Kidney tubule cell (primary cell): Measurements from ENCODE around the gene PDLIM7.
A peak's percentile ranks its signal among the peaks of the same experiment; 100 is the strongest.

Experiments
- DNase-seq: peaks from one replicate; pipeline ENCODE4 v3.0.0-alpha.2; 2018; ENCODE audit warnings: low spot score

PDLIM7 gene

DNA sequence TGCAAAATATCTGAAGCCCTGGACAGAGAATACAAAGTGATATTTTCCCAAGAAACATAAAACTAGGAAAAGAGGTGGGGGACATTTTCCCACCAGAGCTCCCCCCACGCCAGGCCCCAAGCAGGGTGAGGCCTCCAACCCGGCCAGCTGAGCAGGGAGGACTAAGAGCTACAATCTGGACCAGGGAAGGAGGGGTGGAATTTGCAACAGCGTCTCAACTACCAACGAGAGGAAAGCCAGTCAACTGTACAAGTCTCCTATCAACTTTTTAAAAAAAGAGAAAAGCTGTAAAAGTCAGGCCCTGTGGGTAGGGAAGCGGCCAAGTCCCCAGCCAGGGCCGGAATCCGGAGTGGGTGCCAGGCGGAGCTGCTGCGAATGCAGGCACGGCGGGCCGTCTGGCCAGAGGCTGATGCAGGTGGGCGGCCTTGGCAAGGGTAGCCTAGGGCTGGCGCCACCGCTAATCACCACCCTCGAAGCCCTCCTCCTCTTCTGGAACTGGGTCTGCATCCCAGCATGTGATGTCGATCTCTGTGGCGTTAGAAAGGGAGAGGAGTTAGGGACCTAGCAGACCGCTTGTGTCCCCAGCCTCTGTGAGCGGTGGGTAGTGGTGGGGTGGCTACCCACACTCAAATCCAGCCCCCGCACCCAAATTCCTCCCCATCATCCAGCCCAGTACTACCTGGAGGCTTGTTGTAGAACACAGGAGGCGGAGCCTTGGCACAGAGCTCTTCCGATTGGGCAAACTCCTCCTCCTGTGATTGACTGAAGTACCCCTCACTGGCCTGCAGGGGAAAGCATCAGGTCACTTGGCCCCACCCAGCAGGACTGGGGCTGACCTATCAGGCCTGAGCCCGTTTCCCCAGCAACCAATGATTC, 40.2 kb downstream of the PDLIM7 start:
- DNase-seq: peak; percentile 98

DNA sequence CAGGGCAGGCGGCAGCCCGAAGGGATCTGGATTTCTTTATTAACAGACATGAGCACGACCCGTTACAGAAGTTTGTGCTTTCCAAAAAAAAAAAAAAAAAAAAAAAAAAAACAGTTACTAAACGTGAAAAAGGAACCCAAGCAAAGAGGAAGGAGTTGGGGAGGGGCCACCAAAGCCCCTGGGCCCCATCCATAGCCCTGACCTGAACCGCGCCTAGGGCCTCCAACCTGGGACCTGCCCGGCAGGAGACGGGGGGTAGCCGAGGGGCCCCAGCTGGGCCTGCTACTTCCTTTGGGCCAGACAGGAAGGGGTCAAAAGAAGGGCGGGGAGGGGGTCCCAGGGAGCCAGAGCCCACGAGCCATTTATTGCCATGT, 40.8 kb downstream of the PDLIM7 start:
- DNase-seq: no peak

DNA sequence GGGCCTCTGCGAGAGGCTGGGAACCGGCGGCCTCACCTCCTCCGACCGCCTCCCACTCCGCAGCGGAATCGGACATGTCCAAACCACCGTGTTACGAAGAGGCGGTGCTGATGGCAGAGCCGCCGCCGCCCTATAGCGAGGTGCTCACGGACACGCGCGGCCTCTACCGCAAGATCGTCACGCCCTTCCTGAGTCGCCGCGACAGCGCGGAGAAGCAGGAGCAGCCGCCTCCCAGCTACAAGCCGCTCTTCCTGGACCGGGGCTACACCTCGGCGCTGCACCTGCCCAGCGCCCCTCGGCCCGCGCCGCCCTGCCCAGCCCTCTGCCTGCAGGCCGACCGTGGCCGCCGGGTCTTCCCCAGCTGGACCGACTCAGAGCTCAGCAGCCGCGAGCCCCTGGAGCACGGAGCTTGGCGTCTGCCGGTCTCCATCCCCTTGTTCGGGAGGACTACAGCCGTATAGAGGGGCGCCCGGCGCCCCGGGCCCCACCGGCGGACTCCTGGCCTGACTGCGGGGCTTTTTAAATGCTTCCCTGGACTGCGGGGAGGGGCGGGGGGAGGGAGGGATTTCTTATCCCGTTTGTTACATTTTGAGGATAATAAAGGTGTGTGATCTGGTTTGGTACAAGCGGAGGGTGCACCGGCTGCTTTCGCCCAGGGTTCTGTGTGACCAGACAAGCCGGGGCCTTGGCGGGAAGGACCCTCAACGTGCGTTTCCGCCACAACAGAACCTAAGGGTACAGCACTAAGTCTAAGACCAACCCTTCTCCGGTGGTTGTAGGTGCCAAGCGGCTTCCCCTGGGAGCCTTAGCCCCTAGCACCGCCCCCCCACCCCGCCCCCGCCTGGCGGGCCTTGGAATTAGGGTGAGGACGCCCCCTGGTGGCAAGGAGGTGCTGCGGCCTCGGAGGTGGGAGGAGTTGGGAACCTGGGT, 41.5 kb downstream of the PDLIM7 start:
- peak; percentile 90 for DNase-seq

DNA sequence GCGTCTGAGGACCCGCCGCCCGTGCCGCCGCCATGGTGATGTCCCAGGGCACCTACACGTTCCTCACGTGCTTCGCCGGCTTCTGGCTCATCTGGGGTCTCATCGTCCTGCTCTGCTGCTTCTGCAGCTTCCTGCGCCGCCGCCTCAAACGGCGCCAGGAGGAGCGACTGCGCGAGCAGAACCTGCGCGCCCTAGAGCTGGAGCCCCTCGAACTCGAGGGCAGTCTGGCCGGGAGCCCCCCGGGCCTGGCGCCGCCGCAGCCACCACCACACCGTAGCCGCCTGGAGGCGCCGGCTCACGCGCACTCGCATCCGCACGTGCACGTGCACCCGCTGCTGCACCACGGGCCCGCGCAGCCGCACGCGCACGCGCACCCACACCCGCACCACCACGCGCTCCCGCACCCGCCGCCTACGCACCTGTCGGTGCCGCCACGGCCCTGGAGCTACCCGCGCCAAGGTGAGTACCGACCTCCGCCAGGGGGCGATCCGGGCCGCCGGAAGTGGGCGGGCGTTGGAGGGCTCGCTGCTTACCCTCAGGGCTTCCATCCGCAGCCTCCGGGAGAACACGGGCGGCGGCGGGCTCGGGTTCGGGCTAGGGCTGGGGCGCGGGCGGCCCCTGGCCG, 42.3 kb downstream of the PDLIM7 start:
- peak; percentile 88 for DNase-seq

DNA sequence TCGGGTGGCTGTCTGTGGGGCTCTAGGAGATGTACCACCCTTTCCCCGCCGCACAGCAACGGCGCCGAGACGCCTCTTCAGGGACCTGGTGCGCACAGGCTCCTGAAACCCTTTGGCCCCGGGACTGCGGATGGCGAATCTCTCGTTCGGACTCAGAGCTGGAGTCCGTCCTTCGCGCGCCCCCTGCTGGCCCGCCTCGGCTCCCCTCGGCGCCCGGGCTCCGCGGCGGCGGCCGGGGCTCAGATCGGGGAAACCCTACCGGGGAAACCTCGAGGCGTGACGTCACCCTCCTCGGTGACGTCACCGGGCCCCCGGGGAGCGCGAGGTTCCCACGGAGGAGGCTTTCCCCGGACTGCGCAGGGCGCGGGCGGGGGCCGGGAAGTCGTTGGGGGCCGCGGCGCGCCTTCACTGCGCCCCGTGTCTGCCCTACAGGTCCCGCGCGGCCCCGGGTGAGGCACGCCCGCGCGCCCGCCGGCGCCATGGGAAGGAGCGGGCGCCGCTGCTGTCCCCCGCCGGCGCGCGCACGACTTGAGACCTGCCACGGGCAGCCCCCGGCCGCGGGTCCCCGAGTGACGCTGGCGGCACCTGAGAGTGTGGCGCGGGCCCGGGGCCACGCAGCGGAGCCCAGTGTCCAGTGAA, 42.9 kb downstream of the PDLIM7 start:
- peak; percentile 93 for DNase-seq

DNA sequence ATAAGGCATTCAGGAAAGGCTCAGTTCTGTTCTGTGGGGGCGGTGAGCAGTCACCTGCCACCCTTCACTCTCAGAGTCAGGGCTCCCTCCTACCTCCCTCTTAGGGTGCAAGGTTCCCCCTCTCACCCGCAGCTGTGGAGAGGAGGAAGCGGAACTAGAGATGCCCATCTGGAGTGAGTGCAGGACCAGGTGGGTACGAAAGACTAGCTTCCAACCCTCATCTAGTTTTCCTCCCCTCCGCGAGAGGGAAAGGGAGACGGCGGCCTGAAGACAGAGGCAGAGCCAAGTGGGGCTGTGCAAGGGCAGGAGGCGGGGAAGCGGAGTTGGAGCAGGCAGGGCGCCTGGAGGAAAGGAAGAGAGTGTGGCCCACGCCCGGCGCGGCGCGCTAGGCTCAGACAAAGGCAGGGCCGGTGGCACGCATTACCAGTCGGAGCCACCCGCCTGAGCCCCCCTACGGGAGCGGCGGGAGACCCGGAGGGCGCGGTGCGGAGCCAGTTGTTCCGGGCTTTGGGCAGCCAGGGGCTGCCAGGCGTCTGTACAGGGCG, 43.5 kb downstream of the PDLIM7 start:
- DNase-seq: peak; percentile 24

DNA sequence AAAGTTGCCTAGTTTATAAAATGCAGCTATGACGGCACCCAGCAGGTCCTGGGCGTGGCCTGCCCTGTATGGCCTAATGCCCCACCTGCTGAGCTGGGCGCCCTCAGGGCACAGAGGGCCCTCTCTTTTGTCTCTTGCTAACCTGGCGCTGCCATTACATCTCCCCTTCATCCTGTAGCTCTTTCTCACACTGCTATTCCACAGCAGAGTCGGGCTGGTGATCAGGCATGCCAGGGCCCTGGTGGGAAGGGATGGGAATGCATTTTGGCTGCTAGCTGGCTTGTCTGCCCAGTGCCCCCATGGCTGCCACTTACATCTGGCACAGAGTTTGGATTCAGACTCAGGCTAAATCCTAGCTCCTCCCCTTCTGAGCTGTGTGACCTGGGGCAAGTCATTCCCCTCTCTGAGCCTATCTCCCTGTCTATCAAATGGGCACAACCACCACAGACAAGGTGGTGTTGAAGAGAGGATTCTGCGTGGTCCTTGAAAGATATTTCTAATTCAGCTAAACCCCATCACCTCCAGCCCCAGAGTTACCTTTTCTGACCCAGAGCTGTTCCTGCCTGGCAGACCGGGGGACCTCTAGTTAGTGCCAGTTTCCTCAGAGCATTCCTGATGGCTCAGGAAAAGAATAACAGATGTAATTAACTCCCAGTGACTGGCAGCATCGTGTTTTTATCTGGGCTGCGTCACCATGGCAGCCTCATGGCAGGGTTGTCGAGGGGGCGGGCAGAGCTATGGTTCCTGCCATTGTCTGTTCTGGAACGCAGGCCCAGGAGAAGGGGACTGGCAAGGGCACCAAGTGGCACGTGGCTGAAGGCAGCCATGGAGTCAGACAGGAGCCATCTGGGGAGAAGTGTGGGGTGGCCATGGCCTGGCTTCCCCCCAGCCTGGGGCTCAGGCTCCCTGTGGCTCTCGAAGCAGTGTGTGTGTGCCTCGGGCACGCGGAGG, 44.4 kb downstream of the PDLIM7 start:
- no peak for DNase-seq

DNA sequence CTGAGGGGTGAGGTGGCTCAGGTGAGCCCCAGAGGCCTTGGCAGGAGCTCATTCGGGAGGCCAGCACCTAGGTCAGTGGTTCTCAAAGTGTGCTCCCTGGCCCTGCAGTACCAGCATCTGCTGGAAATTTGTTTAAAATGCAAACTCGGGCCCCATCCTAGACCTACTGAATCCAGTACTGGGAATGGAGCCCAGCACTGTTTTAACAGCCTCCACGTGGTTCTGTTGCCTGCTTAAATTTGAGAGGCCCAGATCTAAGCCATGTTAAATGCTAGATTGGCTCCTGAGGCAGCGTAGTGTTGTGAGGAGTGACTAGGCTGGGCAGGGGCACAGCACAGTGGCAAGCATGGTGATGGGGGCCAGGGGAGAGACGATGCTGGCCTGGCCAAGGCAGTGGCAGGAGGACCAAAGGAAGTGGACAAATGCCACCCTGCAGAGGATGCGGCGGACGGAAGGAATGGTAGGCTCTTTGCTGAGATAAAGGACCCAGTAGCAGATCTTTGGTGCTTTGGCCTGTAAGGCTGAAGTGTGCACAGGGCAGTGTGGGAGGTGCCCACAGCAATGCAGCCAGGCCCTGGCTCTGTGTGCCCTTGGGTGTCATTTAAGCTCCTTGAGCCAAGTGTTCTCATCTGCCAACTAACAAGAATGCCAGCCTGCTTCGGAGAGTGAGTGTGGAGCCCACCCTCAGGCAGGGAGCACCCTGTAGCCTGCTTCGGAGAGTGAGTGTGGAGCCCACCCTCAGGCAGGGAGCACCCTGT, 46.6 kb downstream of the PDLIM7 start:
- no peak for DNase-seq

DNA sequence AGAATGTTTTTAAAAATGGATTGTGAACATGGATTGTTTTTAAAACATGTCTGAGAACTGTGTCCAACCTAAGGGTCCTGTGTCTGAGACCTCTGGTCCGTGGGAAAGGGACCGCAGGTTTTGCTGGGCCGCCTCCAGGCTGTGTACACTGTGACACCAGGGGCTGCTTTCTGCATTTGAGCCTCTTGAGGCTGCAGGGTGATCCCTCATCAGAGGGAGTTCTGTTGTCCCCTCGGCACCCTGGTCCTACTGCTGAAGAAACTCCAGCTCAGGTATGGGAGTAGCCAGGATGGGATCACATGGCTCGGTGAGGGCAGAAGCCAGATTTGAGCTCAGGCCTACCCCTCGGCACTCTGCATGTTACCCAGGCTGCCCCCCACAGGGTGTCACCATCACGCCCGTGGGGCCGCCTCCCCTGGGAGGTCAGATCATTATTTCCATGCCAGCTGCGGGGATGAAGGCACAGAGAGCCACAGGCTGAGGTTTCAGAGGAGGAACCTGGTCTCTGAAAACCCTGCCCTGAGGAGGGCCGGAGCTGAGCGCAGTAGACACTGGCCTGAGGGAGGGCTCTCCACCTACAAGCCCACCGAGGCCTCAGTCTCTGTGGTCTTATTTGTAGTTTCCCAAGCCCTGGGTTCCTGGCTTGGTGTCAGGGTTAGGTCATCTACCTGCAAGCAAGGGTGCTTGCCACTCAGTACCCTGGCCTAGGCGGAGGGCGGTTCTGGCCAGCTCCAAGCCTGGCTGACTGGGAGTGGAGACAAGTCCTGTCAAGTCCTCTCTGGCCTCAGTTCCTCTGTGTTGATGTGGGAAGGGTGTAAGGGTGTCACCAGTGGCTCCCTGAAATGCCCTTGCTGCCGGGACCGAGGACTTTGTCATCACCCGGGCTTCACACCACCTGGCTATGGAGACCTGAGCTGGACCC, 48.0 kb downstream of the PDLIM7 start:
- no peak for DNase-seq

DNA sequence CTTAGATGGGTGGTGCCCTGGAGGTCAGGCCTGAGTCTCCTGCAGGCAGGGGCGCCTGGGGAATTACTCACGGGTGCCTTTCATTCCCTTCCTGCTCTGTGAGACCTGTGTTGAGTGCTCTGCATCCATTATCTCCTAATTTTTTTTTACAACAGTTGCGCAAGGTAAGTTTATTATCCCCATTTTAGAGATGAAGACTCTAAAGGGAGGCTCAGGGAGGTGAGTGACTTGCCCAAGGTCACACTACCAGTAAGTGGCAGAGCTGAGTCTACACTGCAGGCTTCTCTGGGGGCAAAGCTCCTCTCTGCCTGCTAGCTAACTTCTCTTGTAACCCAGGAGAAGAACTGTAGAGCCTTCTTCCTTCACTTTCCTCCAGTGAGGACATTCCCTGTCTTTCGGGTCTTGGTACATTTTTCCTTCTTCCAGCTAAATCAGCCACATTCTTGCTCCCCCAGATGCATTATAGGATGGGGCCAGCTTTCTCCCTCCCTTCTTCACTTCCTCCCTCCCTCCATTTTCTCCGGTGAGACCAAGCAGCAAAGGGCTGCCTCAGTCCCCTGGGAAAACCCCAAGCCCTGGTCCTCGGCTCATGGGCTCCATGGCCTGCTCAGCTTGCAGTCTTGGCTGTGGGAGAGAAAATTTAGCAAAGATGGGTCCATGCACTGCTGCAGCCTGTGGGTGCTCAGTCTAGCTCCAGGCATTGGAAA, 49.0 kb downstream of the PDLIM7 start:
- no peak for DNase-seq

DNA sequence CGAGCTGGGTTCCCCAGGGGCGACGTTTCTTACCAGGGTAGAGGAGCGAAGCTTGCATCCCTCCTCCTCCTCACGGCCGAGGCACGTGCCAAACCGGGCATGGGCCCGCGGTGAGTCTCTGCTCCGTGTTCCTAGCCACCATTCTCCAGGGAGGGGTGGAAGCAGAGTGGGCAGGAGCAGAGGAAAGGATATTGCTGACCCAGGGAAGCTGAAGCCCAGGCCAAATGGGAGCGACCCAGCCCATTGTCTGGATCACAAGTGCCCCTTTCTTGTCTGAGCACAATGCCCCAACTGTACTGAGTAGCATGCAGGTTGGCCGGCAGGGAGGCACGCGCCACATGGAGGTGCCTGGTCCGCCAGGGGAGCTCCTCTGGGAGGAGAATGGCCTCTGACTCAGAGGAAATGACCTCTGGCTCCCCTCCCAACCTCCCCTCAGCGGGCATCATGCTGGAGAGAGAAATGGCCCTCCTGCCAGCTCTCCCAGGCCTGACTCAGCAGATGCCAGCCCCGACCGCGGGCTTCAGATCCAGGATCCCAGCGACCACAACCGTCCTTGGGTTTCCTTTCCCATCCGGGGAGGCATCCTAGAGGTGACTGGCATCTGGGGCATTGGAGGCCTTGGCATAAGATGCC, 49.7 kb downstream of the PDLIM7 start:
- DNase-seq: peak; percentile 98

DNA sequence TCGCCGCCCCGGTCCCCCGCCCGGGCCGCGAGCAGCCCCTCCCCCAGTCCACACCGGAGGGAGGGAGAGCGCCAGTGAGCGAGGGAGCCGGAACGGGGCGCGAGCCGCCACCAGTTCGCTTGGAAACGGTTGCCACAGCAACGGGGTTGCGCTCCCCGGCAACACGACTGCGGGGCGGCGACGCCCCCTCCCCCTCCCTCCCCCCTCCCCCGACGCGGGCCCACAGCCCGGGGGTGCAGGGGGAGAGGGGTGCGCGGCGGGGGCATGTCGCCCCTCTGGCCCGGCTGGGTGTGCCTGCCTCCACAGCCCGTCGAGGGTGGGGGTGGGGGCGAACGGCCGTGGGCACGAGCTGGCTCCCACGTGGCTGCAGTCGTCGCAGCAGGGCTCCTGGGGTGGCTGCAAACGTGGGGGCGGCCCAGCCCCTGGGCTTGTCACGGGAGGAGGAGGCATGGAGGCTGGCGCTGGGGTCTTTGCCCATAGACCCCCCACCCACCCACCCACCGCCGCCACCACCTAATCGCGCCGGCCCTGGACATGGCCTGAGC, 50.3 kb downstream of the PDLIM7 start:
- peak; percentile 63 for DNase-seq

DNA sequence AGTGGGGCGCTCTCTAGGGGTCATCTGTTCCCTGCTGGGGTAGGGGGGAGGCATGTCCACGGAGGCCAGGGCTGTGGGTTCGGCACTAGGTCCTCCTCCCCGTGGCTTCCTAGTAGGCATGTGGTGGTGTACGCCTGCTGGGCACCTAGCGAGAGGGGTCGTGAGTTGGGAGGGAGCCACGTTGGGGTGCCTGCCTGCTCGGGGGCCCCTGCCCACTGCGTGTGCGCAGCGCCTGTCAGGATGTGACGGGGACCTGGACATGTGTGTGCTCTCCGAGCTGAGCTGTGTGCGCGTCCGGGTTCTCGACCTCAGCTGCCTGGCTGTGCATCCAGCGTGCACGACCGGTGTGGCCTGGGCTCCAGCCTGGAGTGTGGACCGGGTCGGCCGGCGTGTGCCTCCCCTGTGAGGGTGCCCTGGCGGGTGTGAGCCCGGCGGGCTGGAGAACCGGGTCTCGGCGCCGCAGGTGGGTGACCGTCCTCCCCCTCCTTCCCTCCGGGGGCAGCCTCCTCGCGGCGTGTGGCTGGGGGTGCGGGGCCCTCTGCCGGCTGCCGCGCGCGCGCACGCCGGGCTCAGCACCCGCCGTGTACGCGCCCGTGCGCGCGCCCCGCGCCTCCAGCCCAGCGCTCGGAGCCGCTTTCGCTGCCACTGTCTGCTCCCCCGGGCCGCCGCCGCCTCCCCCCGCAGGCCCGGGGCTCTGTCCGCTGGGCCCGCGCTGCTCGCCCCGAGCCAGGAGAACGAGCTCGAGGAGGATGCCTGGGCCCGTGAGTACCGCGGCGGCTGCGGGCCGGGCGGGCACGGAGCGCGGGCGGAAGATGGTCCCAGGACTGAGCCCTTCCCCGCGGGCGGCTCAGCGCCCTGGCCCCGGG, 51.0 kb downstream of the PDLIM7 start, which contains the start of gene PRR7:
Gene PRR7 (plus strand): TSS at position 615 of the 866 bp plus-strand sequence. CDS start 8,254 bp downstream, outside the sequence.
- DNase-seq: peak; percentile 75

DNA sequence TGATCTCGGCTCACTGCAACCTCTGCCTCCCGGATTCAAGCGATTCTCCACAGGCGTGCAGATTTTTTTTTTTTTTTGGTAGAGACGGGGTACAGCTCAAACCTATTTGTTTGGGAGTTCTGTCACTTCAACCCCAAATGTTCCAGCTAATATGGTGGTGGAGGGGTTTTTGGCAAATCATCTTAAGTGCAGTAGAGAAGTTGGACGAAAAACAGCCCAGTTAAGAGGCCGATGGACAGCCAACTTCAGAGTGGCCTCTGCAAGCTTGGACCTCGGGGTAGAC, 51.5 kb downstream of the PDLIM7 start:
- no peak for DNase-seq

DNA sequence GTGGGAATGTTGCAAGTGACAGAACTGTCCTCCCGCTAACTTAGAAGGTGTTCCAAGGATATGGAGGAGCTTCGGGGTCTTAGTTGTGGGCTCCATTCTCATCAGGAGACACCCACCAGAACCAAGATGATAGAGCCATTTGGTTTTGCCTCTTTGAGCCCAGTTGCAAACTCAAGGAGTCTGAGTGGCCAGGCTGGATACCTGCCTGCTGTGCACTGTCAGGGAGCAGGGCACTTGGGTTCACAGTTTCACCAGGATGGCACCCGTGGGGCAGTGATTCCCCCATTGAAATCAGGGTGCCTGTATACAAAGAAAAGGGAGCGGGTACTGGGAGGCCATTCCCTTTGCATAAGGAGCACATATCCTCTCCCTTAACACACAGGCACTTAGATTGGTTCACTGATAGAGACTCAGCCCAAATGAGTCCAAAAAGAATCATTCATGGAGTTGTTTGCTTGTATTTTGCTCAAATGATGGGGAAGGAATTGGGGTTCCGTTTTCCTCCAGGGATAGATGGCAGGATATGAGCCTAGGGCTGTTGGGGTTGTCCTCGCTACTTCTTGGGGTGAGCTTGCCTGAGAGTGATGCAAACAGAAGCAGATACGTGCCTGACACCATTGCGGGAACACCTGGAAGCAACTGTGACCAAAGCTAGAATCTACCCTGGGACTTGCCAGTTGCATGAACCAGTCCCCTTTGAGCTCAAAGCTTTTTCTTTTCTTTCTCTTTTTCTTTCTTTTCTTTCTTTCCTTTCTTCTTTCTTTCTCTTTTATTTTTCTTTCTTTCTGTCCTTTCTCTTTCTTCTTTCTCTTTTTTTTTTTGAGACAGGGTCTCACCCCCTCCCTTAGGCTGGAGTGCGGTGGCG, 52.1 kb downstream of the PDLIM7 start:
- DNase-seq: no peak
